Osteoblast (primary cell): ENCODE measurements around the gene TP73. TPM values are rescaled to one million over a fixed set of nuclear protein-coding genes. Genes with fewer than 3 reads are reported as not detected.
"Not testable (repeated sequence)": the region's sequence is repeated elsewhere in the genome, so short reads cannot be mapped to it uniquely, and the experiment has no call there.

Experiments
- DNase-seq: peaks from one replicate; pipeline ENCODE4 v3.0.0; 2011; ENCODE audit warnings: low spot score, mixed read lengths; ENCODE audit not compliant: insufficient read length; ENCODE audit errors: missing footprints
- H2AFZ ChIP-seq: 2 replicates; pipeline ENCODE4 v1.6.0; 2011; ENCODE audit warnings: mild to moderate bottlenecking, low read length
- H3K27ac ChIP-seq: 2 replicates; pipeline ENCODE4 v1.5.1; 2011; ENCODE audit warnings: mild to moderate bottlenecking, low read depth, low read length, moderate library complexity
- H3K27me3 ChIP-seq: 2 replicates; pipeline ENCODE4 v1.6.0; 2012; ENCODE audit warnings: mild to moderate bottlenecking, control low read depth, inconsistent platforms, low read length, moderate library complexity; ENCODE audit not compliant: insufficient read depth
- H3K36me3 ChIP-seq: 2 replicates; pipeline ENCODE4 v1.5.1; 2011; ENCODE audit warnings: mild to moderate bottlenecking, low read length, control low read depth, moderate library complexity; ENCODE audit not compliant: insufficient read depth
- H3K4me1 ChIP-seq: 2 replicates; pipeline ENCODE4 v1.5.1; 2011; ENCODE audit warnings: mild to moderate bottlenecking, low read length, control low read depth, moderate library complexity; ENCODE audit not compliant: insufficient read depth
- H3K4me2 ChIP-seq: 2 replicates; pipeline ENCODE4 v1.6.0; 2011; ENCODE audit warnings: mild to moderate bottlenecking, low read length; ENCODE audit not compliant: insufficient read depth
- H3K4me3 ChIP-seq: fragments of 200-600 bp; sonication (generic); 3 replicates; pipeline ENCODE4 v1.5.1; 2012; ENCODE audit warnings: mild to moderate bottlenecking, low read length, inconsistent platforms; ENCODE audit not compliant: insufficient read depth
- H3K79me2 ChIP-seq: 2 replicates; pipeline ENCODE4 v1.6.0; 2012; ENCODE audit warnings: mild to moderate bottlenecking, low read length, control low read depth, inconsistent platforms; ENCODE audit not compliant: insufficient read depth
- H3K9me3 ChIP-seq: 2 replicates; pipeline ENCODE4 v1.5.1; 2011; ENCODE audit warnings: low read depth, low read length, control low read depth
- H4K20me1 ChIP-seq: 2 replicates; pipeline ENCODE4 v1.6.0; 2012; ENCODE audit warnings: mild to moderate bottlenecking, low read length, control low read depth; ENCODE audit not compliant: insufficient read depth
- CTCF ChIP-seq: IDR thresholded peaks from 2 replicates; pipeline ENCODE4 v1.5.1; 2011; ENCODE audit warnings: mild to moderate bottlenecking, low read depth, low read length, moderate library complexity; ENCODE audit errors: extremely low read depth
- total RNA-seq: library from RNA; depleted of rRNA; stranded (reverse); fragments of >200 nt; gene quantifications from 2 replicates; pipeline ENCODE4 v1.2.3, GENCODE V29; 2012

Gene TP73
- total RNA-seq, 1 donor, result not detected

DNA sequence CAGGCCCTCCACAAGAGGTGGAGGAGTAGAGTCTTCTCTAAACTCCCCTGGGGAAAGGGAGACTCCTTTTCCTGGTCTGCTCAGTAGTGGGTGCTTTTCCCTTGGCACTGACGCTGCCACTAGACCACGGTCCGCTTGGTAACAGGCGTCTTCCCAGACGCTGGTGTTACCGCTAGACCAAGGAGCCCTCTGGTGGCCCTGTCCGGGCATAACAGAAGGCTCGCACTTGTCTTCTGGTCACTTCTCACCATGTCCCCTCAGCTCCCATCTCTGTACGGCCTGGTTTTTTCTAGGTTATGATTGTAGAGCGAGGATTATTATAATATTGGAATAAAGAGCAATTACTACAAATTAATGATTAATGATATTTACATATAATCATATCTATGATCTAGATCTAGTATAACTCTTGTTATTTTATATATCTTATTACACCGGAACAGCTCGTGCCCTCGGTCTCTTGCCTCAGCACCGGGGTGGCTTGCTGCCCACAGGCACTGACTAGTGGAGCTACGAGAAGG, 31.1 kb upstream of the TP73 start:
- H3K9me3 ChIP-seq, H3K27ac ChIP-seq, H2AFZ ChIP-seq, H3K4me2 ChIP-seq, H3K36me3 ChIP-seq, H4K20me1 ChIP-seq, H3K4me3 ChIP-seq, H3K27me3 ChIP-seq, DNase-seq: not testable (repeated sequence)
- Histone ChIP-seq H3K79me2 (peaks cover 31% of the 10 kb centered on the region), H3K4me1 (peaks cover 20% of the 10 kb centered on the region)
- peak; percentile 53 for TF ChIP-seq CTCF

GRCh38 chr1:3622102-3622501, 30.2 kb upstream of the TP73 start:
- Histone ChIP-seq H3K4me1 (peaks cover 20% of the 10 kb centered on the region), H3K79me2 (peaks cover 32% of the 10 kb centered on the region)
- not testable (repeated sequence) for H3K4me3 ChIP-seq, H4K20me1 ChIP-seq, H3K4me2 ChIP-seq, H2AFZ ChIP-seq, H3K36me3 ChIP-seq, H3K27me3 ChIP-seq, H3K9me3 ChIP-seq, H3K27ac ChIP-seq, DNase-seq

DNA sequence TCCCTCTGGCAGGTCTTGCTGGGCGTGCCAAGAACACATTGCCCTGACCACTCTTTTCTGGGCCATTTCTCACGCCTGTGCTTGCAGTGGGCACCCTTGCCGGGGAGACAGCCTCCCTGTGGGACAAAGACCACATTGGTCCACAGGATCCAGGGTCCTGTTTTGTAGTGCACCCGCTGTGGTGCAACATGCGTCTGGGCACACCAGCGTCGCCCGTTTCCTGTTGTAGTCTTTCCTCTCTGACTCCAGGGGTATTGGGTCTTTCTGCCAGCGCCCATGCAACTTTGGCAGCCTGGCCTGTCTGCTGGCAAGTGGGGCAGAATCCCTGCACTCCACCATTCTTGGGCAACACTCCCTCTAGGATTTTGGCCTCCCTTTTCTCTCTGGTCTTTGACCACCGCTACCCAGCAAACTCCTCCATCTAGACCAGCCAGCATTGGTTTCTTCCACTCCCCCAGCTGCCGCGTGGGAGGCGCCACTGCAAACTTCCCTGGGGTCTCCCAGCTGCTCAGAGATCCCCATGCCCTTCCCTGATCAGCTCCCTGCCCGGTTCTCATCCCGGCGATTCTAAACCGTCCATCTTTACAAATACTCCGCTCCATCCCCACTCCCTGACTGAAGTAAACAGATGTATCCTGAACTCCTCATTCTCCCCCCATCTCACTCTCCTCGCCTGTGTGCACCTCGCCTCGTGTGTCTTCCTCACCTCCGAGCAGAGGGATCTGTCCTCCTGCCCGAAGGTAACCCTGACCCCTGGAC, 28.7 kb upstream of the TP73 start:
- peak overlapping the region; percentile 94 for H2AFZ ChIP-seq
- peak; percentile 81 for DNase-seq
- H4K20me1 ChIP-seq, result peaks cover 9% of the 10 kb centered on the region
- TF ChIP-seq CTCF, result no peak
- H3K4me1 ChIP-seq, result peaks cover 20% of the 10 kb centered on the region
- peak overlapping the region; percentile 100 for H3K4me3 ChIP-seq
- H3K4me2 ChIP-seq, result peak overlapping the region; percentile 93
- H3K9me3 ChIP-seq, result no peaks in the 10 kb centered on the region
- H3K27me3 ChIP-seq, result no peaks in the 10 kb centered on the region
- peaks cover 20% of the 10 kb centered on the region for H3K36me3 ChIP-seq
- H3K27ac ChIP-seq, result peak overlapping the region; percentile 69
- peaks cover 32% of the 10 kb centered on the region for H3K79me2 ChIP-seq

DNA sequence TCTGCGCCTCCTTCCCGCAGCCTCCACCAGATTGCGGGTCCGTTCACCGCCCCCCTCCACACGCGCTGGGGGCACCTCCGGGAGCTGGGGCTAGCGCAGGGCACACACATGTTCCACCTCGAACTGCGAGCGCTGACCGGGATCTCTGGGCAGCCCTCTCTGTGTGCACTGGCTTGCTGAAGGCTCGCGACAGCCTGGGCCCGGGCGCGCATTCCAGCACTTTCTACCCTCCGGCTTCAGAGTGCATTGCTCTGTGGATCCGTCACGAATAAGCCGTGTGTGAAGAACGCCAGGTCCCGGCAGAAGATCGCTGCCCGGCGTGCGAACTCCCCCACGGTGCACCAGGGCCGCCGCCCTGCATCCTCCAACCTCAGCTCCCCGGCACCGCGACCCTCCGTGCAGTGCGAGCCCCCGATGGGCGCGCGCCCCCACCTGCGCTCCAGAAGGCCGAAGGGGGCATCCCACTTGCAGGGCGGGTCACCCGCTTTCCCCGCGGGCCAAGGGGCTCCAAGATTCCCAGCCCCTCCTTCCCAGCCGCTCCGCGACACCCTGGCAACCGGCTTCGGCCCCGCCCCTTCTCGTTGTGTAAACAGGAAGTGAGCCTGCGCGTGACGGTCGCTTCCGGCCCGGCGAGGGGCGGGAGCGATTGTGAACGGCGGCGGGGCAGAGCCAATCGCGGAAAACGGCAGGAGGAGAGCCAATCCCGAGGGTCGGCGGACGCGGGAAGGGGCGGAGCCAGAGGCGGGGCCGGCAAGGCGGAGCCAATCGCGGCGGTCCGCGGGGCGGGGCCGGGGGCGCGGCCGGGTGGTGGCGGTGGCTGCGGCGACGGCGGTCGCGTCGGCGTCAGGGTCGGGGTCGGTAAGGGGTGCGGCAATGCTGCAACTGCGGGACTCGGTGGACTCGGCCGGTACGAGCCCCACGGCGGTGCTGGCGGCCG, 27.8 kb upstream of the TP73 start, which contains the start of gene TPRG1L:
TSS of gene TPRG1L (plus strand) at position 816 of the 937 bp plus-strand sequence. CDS start at position 874, 58 bp downstream.
- Histone ChIP-seq H3K27ac (peak within 1 kb of the TSS; percentile 69), H3K4me3 (peak within 1 kb of the TSS; percentile 100), H3K79me2 (peaks cover 32% of the 10 kb centered on the region), H2AFZ (peak within 1 kb of the TSS; percentile 94), H3K27me3 (no peaks in the 10 kb centered on the region), H3K36me3 (peaks cover 29% of the 10 kb centered on the region), H3K4me1 (peaks cover 18% of the 10 kb centered on the region), H3K9me3 (no peaks in the 10 kb centered on the region), H3K4me2 (peak within 1 kb of the TSS; percentile 93), H4K20me1 (peaks cover 9% of the 10 kb centered on the region)
- no peak for TF ChIP-seq CTCF
- peak; percentile 100 for DNase-seq
